Epithelial cell of esophagus (primary cell): ENCODE measurements around the gene TNN.

Experiments
- DNase-seq: peaks from one replicate; pipeline ENCODE4 v3.0.0; 2010; ENCODE audit warnings: low read depth
- H3K4me3 ChIP-seq: 2 replicates; pipeline ENCODE4 v1.5.1; 2011; ENCODE audit warnings: mild to moderate bottlenecking, low read length, control low read depth
- CTCF ChIP-seq: IDR thresholded peaks from 2 replicates; pipeline ENCODE4 v1.5.1; 2011; ENCODE audit warnings: low read depth, mild to moderate bottlenecking, low read length, control low read depth, inconsistent platforms; ENCODE audit not compliant: insufficient read depth; ENCODE audit errors: missing control alignments

Gene TNN

GRCh38 chr1:175146529-175147213, 79.0 kb downstream of the TNN start:
- peak; percentile 93 for TF ChIP-seq CTCF
- H3K4me3 ChIP-seq: no peak overlapping the region
- peak; percentile 67 for DNase-seq

- no peak for TF ChIP-seq CTCF
- no peak overlapping the region for H3K4me3 ChIP-seq
- no peak for DNase-seq
Measured at GRCh38 chr1:175147569-175147968, 79.9 kb downstream of the TNN start.

GRCh38 chr1:175148068-175148467, 80.4 kb downstream of the TNN start:
- no peak for DNase-seq
- no peak for TF ChIP-seq CTCF
- no peak overlapping the region for H3K4me3 ChIP-seq

GRCh38 chr1:175150596-175151319, 83.1 kb downstream of the TNN start:
- DNase-seq: peak; percentile 61
- TF ChIP-seq CTCF: no peak
- H3K4me3 ChIP-seq: no peak overlapping the region

GRCh38 chr1:175152006-175152652, 84.5 kb downstream of the TNN start:
- TF ChIP-seq CTCF: peak; percentile 94
- no peak overlapping the region for H3K4me3 ChIP-seq
- peak; percentile 48 for DNase-seq

GRCh38 chr1:175154629-175155472, 87.2 kb downstream of the TNN start:
- no peak overlapping the region for H3K4me3 ChIP-seq
- DNase-seq: peak; percentile 71
- TF ChIP-seq CTCF: peak; percentile 91
